Activated CD8-positive, alpha-beta memory T cell treated with anti-CD3 and anti-CD28 coated beads, Interleukin-2, amount 50 U/mL, for 48 hours (primary cell): ENCODE measurements around the gene DDX60.

Experiments
- DNase-seq: peaks from one replicate; pipeline ENCODE4 v3.0.0-alpha.2; 2020

The DDX60 gene

DNA sequence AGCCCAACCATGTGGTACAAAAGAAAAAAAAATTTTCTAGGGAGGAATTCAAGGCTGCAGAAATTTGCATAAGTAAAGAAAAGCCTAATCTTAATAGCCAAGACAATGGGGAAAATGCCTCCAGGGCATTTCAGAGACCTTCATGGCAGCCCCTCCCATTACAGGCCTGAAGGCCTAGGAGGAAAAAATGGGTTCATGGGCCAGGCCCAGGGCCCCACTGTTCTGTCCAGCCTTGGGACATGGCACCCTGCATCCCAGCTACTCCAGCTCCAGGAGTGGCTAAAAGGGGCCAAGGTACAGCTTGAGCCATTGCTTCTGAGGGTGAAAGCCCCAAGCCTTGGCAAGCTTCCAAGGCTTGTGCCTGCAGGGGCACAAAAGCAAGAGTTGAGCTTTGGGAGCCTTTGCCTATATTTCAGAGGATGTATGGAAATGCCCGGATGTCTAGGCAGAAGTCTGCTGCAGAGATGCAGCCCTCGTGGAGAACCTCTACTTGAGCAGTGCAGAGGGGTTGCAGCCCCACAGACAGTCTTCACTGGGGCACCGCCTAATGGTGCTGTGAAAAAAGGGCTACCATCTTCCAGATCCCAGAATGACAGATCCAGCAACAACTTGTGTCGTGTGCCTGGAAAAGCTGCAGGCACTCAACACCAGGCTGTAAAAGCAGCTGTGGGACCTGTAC lies 115.2 kb downstream of the DDX60 start:
- no peak for DNase-seq

- no peak for DNase-seq
Observed at GRCh38 chr4:168200685-168201084, 117.9 kb downstream of the DDX60 start.

GRCh38 chr4:168199260-168199957 lies 119.1 kb downstream of the DDX60 start:
- DNase-seq = no peak

DNA sequence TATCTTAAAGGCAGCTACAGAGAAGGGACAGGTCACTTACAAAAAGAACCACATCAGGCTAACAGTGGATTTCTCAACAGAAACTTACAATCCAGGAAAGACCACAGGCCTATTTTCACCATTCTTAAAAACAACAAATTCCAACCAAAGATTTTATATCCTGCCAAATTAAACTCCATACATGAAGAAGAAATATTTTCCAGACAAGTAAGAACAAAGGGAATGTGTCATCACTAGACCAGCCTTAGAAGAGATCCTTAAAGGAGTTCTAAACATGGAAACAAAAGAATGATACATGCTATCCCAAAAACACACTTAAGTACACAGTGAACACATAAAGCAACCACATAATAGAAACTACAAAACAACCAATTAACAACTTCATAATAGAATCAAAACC lies 120.6 kb downstream of the DDX60 start:
- no peak for DNase-seq

DNA sequence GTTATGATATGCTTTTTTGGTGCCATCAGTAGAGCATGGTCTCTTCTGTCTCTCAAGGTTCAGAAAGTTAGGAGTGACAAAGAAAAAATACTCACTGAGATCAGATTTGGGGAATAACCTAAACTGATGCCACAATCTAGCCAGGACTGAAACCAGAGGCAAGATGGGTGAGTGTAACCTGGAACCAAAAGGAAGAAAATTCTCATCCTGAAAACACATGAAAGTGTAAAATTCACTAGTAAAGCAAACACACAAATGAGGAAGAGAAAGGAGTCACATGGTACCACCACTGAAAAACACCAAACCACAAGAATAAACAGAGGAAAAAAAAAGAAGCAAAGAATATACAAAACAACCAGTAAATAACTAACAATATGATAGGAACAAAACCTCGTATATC lies 129.8 kb downstream of the DDX60 start:
- DNase-seq = no peak

DNA sequence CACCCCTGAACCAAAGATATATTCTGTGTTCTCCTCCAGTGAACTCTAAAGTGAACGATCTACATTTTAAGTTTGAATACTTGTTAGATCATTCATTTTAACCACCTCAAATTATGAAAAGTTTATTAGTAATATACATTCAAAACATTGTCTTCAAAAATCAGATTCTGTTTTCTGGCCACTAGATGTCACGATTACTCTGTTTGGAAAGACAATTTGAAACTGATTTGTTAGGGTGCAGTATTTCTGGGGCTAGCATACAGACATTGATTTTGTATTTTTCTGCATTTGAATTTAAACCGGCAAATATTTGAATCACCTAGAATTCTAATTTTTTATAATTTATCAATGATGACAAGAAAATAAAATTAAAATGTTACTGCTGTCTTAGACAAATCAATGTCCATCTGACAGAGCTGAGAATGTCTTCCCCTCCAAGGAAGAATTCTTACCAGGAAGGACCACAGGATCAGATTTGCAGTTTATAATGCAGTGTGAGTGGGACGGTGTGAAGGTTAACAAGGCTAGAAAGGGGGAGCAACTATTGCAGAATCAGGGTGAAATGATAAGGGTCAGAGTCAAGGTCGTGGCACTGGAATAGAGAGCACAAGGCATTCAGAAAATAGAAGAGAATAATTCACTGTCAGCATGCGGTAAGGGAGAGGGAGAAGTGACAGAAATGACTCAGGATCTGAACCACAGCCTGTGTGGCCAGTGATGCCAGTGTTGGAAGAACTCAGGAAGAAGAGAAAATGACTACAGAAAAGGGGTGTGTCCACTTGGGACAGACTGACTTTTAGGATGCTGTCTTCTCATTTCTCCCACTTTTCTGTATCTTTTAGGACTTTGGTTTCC lies 134.6 kb downstream of the DDX60 start:
- no peak for DNase-seq

- DNase-seq = no peak
Observed at GRCh38 chr4:168177546-168178149, 140.9 kb downstream of the DDX60 start.

GRCh38 chr4:168174308-168174707 lies 144.2 kb downstream of the DDX60 start:
- no peak for DNase-seq

DNA sequence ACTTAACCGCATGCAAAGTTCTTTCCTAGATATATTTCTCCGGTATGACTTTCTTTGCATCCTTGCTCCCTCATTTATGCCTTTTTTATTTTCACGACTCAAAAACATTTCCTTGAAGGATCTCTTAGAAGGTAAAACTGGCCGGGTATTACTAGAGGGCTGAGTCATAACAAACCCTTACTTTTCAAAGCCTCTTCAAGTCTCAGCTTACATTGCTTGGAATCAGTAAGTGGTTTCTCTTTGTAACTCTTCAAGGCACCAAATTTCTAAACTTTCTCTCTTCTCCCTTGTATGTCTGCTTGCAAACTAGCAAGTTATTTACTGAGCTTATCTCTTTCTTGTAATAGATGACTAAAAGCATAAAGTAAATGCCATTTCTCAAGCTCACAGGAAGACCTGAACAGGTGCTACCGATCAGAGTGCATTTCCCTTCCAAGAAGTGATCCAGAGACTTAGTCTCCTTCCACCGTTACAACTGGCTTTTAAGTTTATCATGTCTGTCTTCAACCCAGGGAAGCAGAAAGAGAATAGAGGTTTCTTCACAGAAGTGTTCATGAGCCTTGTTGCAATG lies 150.8 kb downstream of the DDX60 start:
- no peak for DNase-seq
